Small intestine (tissue), 7 donors: ENCODE measurements around the gene REPS2. TPM values are rescaled to one million over a fixed set of nuclear protein-coding genes. Genes with fewer than 3 reads are reported as not detected.
"Not testable (repeated sequence)": the region's sequence is repeated elsewhere in the genome, so short reads cannot be mapped to it uniquely, and the experiment has no call there.

Source experiments
- DNase-seq, 2 donors: peaks; one replicate each; pipeline versions ENCODE4 v3.0.0 to v3.0.0-alpha.2; 2013
- FAIRE-seq: peaks from 2 replicates; lab custom pipeline; 2012; peaks lifted over from hg19 to GRCh38; lab: Jason Lieb, UNC
- H3K27ac ChIP-seq, 3 donors: one replicate each; pipeline ENCODE4 v1.5.1; 2013; ENCODE audit warnings: low read length in 2 of 3, mild to moderate bottlenecking in 2 of 3, control low read depth in 1 of 3, inconsistent platforms in 1 of 3, low read depth in 1 of 3, moderate library complexity in 1 of 3
- H3K27me3 ChIP-seq, 3 donors: one replicate each; pipeline ENCODE4 v1.6.1; 2013; ENCODE audit warnings: low read length in 3 of 3, inconsistent platforms in 1 of 3; ENCODE audit not compliant: control insufficient read depth in 3 of 3, insufficient read depth in 3 of 3
- H3K36me3 ChIP-seq, 3 donors: one replicate each; pipeline ENCODE4 v1.6.1; 2013; ENCODE audit warnings: low read length in 3 of 3, inconsistent platforms in 1 of 3, low read depth in 1 of 3, mild to moderate bottlenecking in 1 of 3, moderate library complexity in 1 of 3; ENCODE audit not compliant: control insufficient read depth in 3 of 3, insufficient read depth in 2 of 3
- H3K4me1 ChIP-seq, 3 donors: one replicate each; pipeline ENCODE4 v1.6.1; 2013; ENCODE audit warnings: low read length in 2 of 3, inconsistent platforms in 1 of 3, low read depth in 1 of 3, mild to moderate bottlenecking in 1 of 3, moderate library complexity in 1 of 3; ENCODE audit not compliant: control insufficient read depth in 3 of 3, insufficient read depth in 2 of 3
- H3K4me3 ChIP-seq, 3 donors: one replicate each; pipeline ENCODE4 v1.5.1; 2013; ENCODE audit warnings: low read length in 3 of 3, control low read depth in 1 of 3, inconsistent platforms in 1 of 3, low read depth in 1 of 3, mild to moderate bottlenecking in 1 of 3, moderate library complexity in 1 of 3
- H3K9me3 ChIP-seq, 2 donors: one replicate each; pipeline ENCODE4 v1.6.1; 2013; ENCODE audit warnings: low read depth in 1 of 2, low read length in 1 of 2; ENCODE audit not compliant: control insufficient read depth in 2 of 2, insufficient read depth in 1 of 2
- WGBS, 3 donors: extraction: QIAGEN DNeasy Blood & Tissue Kit; methylation state at CpG; one replicate each; pipeline ENCODE4 v1.1.7; 2013; 5-methylcytosine and 5-hydroxymethylcytosine counted together
- polyA plus RNA-seq, 4 donors: library from polyadenylated mRNA; stranded (reverse) in 3 of 4; unstranded in 1 of 4; fragments of 200-250 nt in 3 of 4; fragments of 120-200 nt in 1 of 4; gene quantifications; one replicate each; pipeline versions ENCODE4 v1.2.1 to v1.2.3, GENCODE V29; 2013
- donor health status: healthy with polysubstance abuse.
- donor health status: control.
- donor health status: control.
- donor health status: Bipolar disorder and iron deficiency.
- donor health status: healthy.

Gene REPS2
- polyA plus RNA-seq, 4 donors: 1.3 to 8.3 (median 3.2) TPM

GRCh38 chrX:16968753-16969152, 22.3 kb downstream of the REPS2 start:
- H3K27me3 ChIP-seq, H3K36me3 ChIP-seq, H3K4me3 ChIP-seq, FAIRE-seq, H3K4me1 ChIP-seq, H3K9me3 ChIP-seq, DNase-seq, H3K27ac ChIP-seq: not testable (repeated sequence)
- WGBS, 3 donors: 93 to 98% (median 95%) methylated on average over 4 to 28 of the region's 29 CpGs

- Histone ChIP-seq H3K36me3 (no peaks in the 10 kb centered on the region), H3K27ac (no peak overlapping the region), H3K9me3 (no peaks in the 10 kb centered on the region), H3K4me1 (no peaks in the 10 kb centered on the region), H3K27me3 (no peaks in the 10 kb centered on the region), H3K4me3 (no peak overlapping the region)
- DNase-seq: no peak
- FAIRE-seq: no peak
- WGBS, 3 donors: 50 to 64% (median 58%) methylated on average over 5 of the region's 5 CpGs
Observed at GRCh38 chrX:16970977-16971376, 24.5 kb downstream of the REPS2 start.

- DNase-seq: no peak
- no peak overlapping the region for H3K4me3 ChIP-seq
- 55 to 83% (median 80%) methylated on average over 2 of the region's 2 CpGs for WGBS, 3 donors
- no peak overlapping the region for H3K27ac ChIP-seq
- H3K4me1 ChIP-seq: no peaks in the 10 kb centered on the region
- no peaks in the 10 kb centered on the region for H3K36me3 ChIP-seq
- H3K27me3 ChIP-seq: no peaks in the 10 kb centered on the region
- FAIRE-seq: no peak
- H3K9me3 ChIP-seq: no peaks in the 10 kb centered on the region
Observed at GRCh38 chrX:16971694-16972093, 25.2 kb downstream of the REPS2 start.

DNA sequence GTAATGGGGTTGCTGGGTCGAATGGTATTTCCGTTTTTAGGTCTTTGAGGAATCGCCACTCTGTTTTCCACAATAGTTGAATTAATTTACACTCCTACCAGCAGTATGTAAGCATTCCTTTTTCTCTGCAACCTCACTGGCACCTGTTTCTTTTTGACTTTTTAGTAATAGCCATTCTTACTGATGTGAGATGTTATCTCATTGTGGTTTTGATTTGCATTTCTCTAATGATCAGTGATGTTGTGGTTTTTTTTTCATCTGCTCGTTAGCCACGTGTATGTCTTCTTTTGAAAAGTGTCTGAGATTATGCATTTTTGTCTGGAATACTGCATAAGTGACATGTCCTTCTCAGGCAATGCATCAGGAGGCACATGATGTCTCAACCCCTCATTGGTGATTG, 28.8 kb downstream of the REPS2 start:
- DNase-seq (no peak), FAIRE-seq (no peak)
- no peaks in the 10 kb centered on the region for H3K27me3 ChIP-seq
- H3K4me3 ChIP-seq: no peak overlapping the region
- H3K4me1 ChIP-seq: no peaks in the 10 kb centered on the region
- no peaks in the 10 kb centered on the region for H3K36me3 ChIP-seq
- WGBS, 3 donors: 63 to 70% (median 70%) methylated on average over 5 of the region's 5 CpGs
- H3K27ac ChIP-seq: no peak overlapping the region
- H3K9me3 ChIP-seq: no peaks in the 10 kb centered on the region

GRCh38 chrX:16977771-16978170, 31.3 kb downstream of the REPS2 start:
- Histone ChIP-seq H3K4me1 (no peaks in the 10 kb centered on the region), H3K4me3 (no peak overlapping the region), H3K27ac (no peak overlapping the region), H3K36me3 (no peaks in the 10 kb centered on the region), H3K9me3 (no peaks in the 10 kb centered on the region), H3K27me3 (no peaks in the 10 kb centered on the region)
- DNase-seq (no peak), FAIRE-seq (no peak)

- Histone ChIP-seq H3K4me1 (no peaks in the 10 kb centered on the region), H3K36me3 (no peaks in the 10 kb centered on the region), H3K27ac (no peak overlapping the region), H3K9me3 (no peaks in the 10 kb centered on the region), H3K27me3 (no peaks in the 10 kb centered on the region), H3K4me3 (no peak overlapping the region)
- DNase-seq: no peak
- WGBS, 3 donors: 68 to 77% (median 74%) methylated on average over 3 of the region's 3 CpGs
- FAIRE-seq: no peak
Observed at GRCh38 chrX:16978193-16978984, 31.9 kb downstream of the REPS2 start.

GRCh38 chrX:16979226-16979625, 32.8 kb downstream of the REPS2 start:
- Histone ChIP-seq H3K4me3 (no peak overlapping the region), H3K4me1 (no peaks in the 10 kb centered on the region), H3K9me3 (no peaks in the 10 kb centered on the region), H3K36me3 (no peaks in the 10 kb centered on the region), H3K27me3 (no peaks in the 10 kb centered on the region), H3K27ac (no peak overlapping the region)
- WGBS, 3 donors: 92 to 97% (median 93%) methylated on average over 1 of the region's 1 CpG
- DNase-seq (no peak), FAIRE-seq (no peak)

- 82 to 100% (median 94%) methylated on average over 1 of the region's 1 CpG for WGBS, 3 donors
- DNase-seq: no peak
- no peaks in the 10 kb centered on the region for H3K27me3 ChIP-seq
- H3K36me3 ChIP-seq: no peaks in the 10 kb centered on the region
- no peak overlapping the region for H3K4me3 ChIP-seq
- no peaks in the 10 kb centered on the region for H3K4me1 ChIP-seq
- H3K27ac ChIP-seq: no peak overlapping the region
- FAIRE-seq: peak; percentile 23
- H3K9me3 ChIP-seq: no peaks in the 10 kb centered on the region
Observed at GRCh38 chrX:16981209-16981608, 34.8 kb downstream of the REPS2 start.

DNA sequence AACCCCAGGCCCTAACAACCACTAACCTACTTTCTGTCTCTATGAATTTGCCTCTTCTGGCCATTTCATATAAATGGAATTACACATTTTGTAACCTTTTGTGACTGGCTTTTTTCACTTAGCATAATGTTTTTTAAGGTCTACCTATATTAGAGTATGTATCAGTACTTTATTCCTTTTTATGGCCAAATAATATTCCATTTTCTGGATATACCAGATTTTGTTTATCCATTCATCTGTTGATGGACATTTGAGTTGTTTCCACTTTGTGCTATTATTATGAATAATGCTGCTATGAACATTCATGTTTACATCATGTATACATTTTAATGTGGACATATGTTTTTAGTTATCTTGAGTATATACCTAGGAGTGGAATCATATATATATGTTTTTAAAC, 35.5 kb downstream of the REPS2 start:
- no peaks in the 10 kb centered on the region for H3K4me1 ChIP-seq
- DNase-seq (no peak), FAIRE-seq (no peak)
- no peak overlapping the region for H3K4me3 ChIP-seq
- no peaks in the 10 kb centered on the region for H3K36me3 ChIP-seq
- H3K9me3 ChIP-seq: no peaks in the 10 kb centered on the region
- no peaks in the 10 kb centered on the region for H3K27me3 ChIP-seq
- no peak overlapping the region for H3K27ac ChIP-seq
